AG09309 (cell line): ENCODE data around the gene SLC35F3.

ENCODE experiments used
- DNase-seq: peaks from one replicate; pipeline ENCODE4 v3.0.0-alpha.2; 2010; ENCODE audit warnings: low read depth
- H3K4me3 ChIP-seq: 2 replicates; pipeline ENCODE4 v1.5.1; 2011; ENCODE audit warnings: mild to moderate bottlenecking, low read depth, low read length, moderate library complexity; ENCODE audit not compliant: control insufficient read depth
- TF ChIP-seq, protein P1 (sequence below): IDR thresholded peaks from 2 replicates; pipeline ENCODE4 v1.5.1; 2011; ENCODE audit warnings: mild to moderate bottlenecking, low read depth, low read length, inconsistent platforms; ENCODE audit not compliant: insufficient read depth, control insufficient read depth; ENCODE audit errors: missing control alignments

Gene SLC35F3

DNA sequence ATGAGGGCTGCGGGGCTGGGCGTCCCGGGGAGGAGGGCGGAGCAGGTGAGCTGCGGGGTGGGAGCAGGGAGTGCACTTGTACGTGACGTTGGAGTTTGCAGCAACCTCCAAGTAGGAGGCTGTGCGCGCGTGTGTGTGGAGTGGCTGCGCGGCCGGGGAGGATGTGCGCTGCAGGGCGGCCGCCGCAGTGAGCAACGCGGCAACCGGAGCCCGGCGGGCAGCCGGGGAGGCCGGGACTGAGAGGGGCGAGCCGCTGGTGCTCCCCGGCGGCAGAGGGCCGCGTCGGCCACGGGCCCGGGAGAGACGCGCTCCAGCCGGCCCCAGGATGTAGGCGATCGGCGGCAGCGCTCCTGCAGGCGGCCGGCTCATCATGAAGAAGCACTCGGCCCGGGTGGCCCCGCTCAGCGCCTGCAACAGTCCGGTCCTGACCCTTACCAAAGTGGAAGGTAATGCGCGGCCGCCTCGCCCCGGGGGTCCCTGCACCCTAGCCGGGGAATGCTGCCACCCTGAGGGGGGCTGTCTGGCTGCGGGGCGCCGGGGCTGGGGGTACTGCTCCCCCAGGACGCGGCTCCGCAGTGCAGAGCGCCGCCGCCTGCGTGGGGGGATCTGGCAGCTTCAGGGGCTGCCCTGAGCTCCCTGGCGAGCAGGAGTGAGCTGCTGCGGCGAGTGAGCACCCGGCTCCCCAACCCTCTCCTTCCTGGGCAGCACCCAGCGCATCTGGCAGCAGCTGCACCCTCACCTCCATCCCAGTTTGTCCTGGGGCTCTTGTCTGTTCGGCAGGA lies 309.8 kb downstream of the SLC35F3 start:
- H3K4me3 ChIP-seq, result peak overlapping the region; percentile 24
- TF ChIP-seq, protein P1, sequence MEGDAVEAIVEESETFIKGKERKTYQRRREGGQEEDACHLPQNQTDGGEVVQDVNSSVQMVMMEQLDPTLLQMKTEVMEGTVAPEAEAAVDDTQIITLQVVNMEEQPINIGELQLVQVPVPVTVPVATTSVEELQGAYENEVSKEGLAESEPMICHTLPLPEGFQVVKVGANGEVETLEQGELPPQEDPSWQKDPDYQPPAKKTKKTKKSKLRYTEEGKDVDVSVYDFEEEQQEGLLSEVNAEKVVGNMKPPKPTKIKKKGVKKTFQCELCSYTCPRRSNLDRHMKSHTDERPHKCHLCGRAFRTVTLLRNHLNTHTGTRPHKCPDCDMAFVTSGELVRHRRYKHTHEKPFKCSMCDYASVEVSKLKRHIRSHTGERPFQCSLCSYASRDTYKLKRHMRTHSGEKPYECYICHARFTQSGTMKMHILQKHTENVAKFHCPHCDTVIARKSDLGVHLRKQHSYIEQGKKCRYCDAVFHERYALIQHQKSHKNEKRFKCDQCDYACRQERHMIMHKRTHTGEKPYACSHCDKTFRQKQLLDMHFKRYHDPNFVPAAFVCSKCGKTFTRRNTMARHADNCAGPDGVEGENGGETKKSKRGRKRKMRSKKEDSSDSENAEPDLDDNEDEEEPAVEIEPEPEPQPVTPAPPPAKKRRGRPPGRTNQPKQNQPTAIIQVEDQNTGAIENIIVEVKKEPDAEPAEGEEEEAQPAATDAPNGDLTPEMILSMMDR, result no peak
- no peak for DNase-seq

DNA sequence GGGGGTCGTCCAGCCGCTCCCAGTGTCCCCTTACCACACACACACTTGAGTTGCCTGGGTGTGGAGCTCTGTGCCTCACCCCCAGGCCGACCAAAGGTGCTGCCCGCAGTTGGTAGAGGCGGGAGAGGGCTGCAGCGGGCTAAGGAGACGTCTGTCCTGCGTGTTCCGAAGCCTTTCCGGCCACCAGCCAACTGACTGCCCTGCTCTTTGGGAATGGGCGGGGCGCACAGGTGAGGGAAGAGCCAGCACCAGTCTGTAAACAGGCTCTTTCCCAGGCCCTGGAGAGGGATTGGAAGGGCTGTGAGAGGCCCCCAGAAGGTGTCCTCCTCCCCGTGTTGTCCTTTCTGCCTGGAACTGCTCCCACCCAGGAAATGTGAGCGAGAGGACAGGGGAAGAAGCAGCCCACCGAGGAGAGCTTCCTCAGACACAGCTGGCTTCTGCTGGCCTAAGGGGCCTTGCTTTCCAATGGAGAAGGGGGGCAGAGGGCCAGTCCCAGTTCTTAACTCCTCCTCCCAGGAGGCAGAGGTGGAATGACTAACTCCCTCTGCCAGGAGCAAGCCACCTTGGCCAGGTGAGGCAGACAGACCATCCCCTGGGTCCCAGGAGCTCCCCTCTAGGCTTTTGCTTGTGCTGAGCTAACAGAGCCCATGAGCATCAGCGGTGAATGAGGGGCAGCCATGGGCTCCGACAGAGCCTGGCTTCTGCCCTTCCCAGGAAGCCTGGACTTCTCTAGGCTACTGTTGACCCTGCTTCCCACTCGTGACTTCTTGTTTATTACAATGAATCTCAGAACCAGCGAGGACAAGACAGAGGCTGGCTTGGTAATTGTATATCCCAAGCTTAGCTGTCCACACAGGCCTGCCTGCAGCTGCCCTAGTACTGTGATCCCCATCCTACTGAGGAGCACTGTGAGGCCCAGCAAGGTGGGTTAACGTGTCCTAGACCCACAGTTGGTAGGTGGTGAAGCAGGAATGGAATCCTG lies 310.7 kb downstream of the SLC35F3 start:
- no peak for DNase-seq
- no peak overlapping the region for H3K4me3 ChIP-seq
- TF ChIP-seq, protein P1, result no peak

DNA sequence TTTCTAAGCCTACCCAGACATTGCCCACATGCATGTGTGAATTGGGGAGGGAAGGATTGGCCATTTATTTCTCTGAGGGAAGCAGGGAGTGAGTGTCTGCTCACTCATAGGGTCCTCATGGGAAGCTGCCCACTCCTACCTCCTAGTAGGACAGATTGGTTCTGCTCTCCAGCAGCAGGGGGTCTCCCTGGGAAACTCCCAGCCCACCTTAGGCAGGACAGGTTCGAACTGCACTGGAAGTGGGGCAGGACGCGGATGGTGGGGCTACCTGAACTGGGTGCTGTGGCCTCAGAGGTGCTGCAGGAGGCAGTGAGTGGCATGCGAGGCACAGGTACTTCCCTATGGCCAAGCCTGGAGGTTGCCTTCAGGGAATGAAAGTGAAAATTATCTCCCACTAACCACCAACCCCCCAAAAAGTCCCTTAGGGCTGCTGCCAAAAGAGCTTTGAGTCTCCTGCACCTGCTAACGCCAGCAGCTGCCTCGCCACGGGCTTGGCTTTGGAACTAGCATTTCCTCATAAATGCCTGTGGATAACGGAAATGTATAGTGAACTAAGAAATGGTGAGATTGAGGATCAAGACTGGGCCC lies 311.7 kb downstream of the SLC35F3 start:
- DNase-seq, result no peak
- TF ChIP-seq, protein P1, result no peak
- no peak overlapping the region for H3K4me3 ChIP-seq

DNA sequence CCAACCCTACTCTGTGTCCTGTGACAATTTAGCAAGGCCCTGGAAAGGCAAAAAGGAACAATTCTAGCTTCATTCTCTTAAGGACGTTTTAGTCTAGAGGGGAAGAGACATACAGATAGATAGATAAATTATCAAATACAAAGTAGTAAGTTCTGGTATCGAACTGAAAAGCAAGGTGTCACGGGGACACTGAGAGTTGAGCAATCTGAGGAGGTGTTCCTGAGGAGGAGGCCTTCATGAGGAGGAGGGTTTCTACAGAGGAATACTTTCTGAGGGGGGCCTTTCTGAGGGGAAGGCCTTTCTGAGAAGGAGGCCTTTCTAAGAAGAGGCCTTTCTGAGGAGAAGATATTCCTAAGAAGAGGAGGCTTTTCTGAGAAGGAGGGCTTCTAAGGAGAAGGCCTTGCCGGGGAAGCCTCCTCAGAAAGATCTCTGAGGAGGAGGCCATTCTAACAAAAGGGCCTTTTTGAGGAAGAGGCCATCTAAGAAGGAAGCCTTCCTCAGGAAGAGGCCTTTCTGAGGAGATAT lies 312.9 kb downstream of the SLC35F3 start:
- TF ChIP-seq, protein P1, result no peak
- no peak for DNase-seq
- H3K4me3 ChIP-seq, result no peak overlapping the region

DNA sequence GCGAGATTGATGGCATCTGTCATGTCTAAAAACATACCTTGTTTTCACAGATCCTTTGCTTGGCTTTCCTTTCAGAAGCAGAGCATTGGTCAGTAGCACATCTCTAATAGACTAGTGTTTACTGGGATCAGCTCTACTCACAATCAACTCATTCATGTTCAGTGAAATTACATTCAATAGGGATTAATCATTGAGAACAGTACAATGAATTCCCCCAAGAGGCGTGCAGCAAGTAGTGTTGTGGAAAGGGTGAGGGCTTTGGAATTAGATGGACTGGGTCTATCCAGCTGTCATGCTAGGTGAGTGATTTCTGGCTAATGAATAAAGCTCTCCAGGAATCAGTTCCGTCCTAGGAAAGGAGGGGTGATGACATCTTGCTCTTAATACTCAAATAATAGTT lies 313.6 kb downstream of the SLC35F3 start:
- TF ChIP-seq, protein P1, result no peak
- no peak overlapping the region for H3K4me3 ChIP-seq
- DNase-seq, result no peak

DNA sequence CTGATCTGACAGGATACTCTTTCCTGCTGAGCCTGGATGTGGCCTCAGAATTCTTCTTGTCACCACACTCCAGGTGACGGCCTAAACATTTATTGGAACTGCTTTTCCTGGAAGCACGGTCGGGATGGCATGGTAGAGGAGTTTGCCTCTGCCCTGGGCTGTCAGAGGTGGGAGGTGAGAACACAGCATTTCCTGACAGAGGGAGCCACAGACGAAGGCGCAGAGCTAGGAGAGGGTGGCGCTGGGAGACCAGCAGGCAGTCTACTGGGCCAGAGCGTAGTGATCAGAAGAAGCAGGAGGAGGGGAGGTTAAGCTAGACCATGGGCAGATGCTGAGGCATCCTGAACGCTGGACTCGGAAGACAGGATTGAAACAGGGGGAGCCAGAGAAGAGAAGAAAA lies 315.2 kb downstream of the SLC35F3 start:
- TF ChIP-seq, protein P1, result no peak
- no peak for DNase-seq
- H3K4me3 ChIP-seq, result no peak overlapping the region
